GM20000 (cell line): ENCODE measurements around the gene OSBPL1A.

Experiments used
- DNase-seq: peaks from one replicate; pipeline ENCODE4 v3.0.0; 2012; ENCODE audit warnings: low spot score
- TF ChIP-seq, protein P1 (sequence below): IDR thresholded peaks from 2 replicates; pipeline ENCODE4 v1.5.1; 2012; ENCODE audit warnings: mild to moderate bottlenecking, control low read depth; ENCODE audit errors: extremely low read depth, missing control alignments

Gene OSBPL1A

GRCh38 chr18:24196764-24197163 lies 200.9 kb downstream of the OSBPL1A start:
- no peak for DNase-seq
- TF ChIP-seq, protein P1, sequence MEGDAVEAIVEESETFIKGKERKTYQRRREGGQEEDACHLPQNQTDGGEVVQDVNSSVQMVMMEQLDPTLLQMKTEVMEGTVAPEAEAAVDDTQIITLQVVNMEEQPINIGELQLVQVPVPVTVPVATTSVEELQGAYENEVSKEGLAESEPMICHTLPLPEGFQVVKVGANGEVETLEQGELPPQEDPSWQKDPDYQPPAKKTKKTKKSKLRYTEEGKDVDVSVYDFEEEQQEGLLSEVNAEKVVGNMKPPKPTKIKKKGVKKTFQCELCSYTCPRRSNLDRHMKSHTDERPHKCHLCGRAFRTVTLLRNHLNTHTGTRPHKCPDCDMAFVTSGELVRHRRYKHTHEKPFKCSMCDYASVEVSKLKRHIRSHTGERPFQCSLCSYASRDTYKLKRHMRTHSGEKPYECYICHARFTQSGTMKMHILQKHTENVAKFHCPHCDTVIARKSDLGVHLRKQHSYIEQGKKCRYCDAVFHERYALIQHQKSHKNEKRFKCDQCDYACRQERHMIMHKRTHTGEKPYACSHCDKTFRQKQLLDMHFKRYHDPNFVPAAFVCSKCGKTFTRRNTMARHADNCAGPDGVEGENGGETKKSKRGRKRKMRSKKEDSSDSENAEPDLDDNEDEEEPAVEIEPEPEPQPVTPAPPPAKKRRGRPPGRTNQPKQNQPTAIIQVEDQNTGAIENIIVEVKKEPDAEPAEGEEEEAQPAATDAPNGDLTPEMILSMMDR: no peak

- no peak for DNase-seq
- TF ChIP-seq, protein P1: no peak
Observed at GRCh38 chr18:24195296-24196053, 202.1 kb downstream of the OSBPL1A start.

DNA sequence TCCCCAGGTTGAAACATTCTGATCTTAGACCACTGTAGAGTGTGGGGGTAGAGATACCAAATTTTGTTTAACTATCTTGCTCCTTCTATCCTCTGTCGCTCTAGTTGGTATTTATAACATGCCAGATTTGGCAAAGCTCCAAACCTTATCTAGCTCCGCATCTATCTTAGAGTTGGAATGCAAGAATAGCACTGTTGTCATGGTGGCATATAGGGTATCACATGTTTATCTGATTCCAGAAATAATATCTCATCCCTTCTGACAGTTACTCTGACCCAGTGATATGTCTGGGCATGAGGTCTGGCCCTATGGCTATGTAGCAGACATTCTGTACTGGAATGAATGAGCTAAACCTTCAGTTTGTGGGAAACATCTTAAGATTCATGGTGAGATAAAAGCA lies 207.0 kb downstream of the OSBPL1A start:
- no peak for DNase-seq
- TF ChIP-seq, protein P1: no peak

- no peak for DNase-seq
- TF ChIP-seq, protein P1: no peak
Observed at GRCh38 chr18:24189664-24190346, 207.8 kb downstream of the OSBPL1A start.

DNA sequence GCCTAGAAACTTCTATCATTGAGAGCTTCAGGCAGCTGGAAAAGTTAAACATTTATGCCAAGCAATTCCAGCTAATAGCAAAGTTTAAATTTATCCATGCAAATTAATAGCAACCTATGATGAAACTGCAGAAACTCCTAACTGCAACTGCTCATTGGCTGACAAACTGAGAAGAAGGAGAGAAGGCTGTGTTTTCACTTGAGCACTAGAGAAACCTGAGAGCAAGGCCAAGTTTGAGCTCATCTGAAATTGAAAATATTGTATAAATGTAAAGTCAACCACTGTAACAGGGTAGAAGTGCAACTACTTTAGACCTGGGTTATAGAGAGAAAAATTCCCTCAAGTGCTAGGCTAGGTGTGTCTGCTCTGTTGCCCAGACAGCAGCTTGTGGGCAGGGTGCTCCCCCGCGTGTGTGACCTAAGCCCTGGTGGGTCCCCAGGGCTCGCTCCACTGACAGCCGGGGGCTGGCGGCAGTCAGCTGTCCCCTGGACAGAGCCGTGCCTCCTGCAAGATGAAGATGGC lies 208.6 kb downstream of the OSBPL1A start:
- TF ChIP-seq, protein P1: no peak
- peak; percentile 47 for DNase-seq

DNA sequence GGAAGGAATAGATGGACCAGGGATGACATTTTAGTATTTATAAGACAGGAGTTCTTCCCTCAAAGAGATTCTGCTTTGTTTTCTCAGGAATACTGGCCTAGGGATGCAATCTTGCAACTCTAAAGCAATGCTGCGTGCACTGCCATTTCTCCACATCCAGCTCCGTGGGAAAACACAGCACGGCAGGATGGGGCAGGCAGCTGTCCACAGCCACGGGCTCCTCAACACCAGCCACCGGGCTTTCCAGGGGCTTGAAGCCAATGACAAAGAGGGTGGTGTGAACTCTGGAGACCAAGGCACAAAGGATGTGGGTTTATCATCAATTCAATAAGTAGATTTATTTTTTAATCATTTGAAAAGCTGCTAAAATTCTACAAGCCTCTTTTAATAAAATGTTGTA lies 209.5 kb downstream of the OSBPL1A start:
- TF ChIP-seq, protein P1: no peak
- no peak for DNase-seq

GRCh38 chr18:24187689-24188088 lies 209.9 kb downstream of the OSBPL1A start:
- TF ChIP-seq, protein P1: no peak

More at GRCh38 chr18:24187689-24188088, 209.9 kb downstream of the OSBPL1A start:
- no peak for DNase-seq
